CD8-positive, alpha-beta memory T cell (primary cell): ENCODE data around the gene SERINC2. TPM values are rescaled to one million over a fixed set of nuclear protein-coding genes. Genes with fewer than 3 reads are reported as not detected.
A peak's percentile ranks its signal among the peaks of the same experiment; 100 is the strongest.

Source experiments
- CTCF ChIA-PET: fragments of 350-600 bp; sonication (Branson Sonifier 250); formaldehyde crosslinking; loops from one replicate; lab custom pipeline; 2021; ENCODE audit warnings: antibody characterized with exemption; lab: Charles Lee
- POLR2A ChIA-PET: fragments of 350-600 bp; sonication (Branson Sonifier 250); formaldehyde crosslinking; loops from one replicate; lab custom pipeline; 2021; ENCODE audit warnings: antibody characterized with exemption; lab: Charles Lee
- DNase-seq, 5 donors: peaks; one replicate each; pipeline versions ENCODE4 v3.0.0 to v3.0.0-alpha.2; 2020 to 2022; ENCODE audit warnings: mixed read lengths in 1 of 5
- H3K27ac ChIP-seq: one replicate; pipeline ENCODE4 v1.7.0; 2013; ENCODE audit warnings: low read depth, mild to moderate bottlenecking, low read length, moderate library complexity
- H3K27me3 ChIP-seq: 2 replicates; pipeline ENCODE4 v1.7.0; 2013; ENCODE audit warnings: low read length, mild to moderate bottlenecking; ENCODE audit not compliant: insufficient read depth, poor library complexity, severe bottlenecking
- H3K36me3 ChIP-seq: 2 replicates; pipeline ENCODE4 v1.7.0; 2013; ENCODE audit warnings: mild to moderate bottlenecking, low read length, moderate library complexity; ENCODE audit not compliant: insufficient read depth
- H3K4me1 ChIP-seq: 2 replicates; pipeline ENCODE4 v1.7.0; 2013; ENCODE audit warnings: mild to moderate bottlenecking, low read length, moderate library complexity; ENCODE audit not compliant: insufficient read depth
- H3K4me3 ChIP-seq: 2 replicates; pipeline ENCODE4 v1.7.0; 2013; ENCODE audit warnings: mild to moderate bottlenecking, low read length
- H3K9me3 ChIP-seq: 2 replicates; pipeline ENCODE4 v1.7.0; 2013; ENCODE audit warnings: mild to moderate bottlenecking, low read length
- H3K27ac Mint-ChIP-seq, 8 donors: one replicate each; pipeline ENCODE4 v1.8.0; 2020 to 2021; ENCODE audit warnings: mixed read lengths in 8 of 8, mild to moderate bottlenecking in 6 of 8, inconsistent platforms in 3 of 8, moderate library complexity in 3 of 8
- H3K27me3 Mint-ChIP-seq, 2 donors: one replicate each; pipeline ENCODE4 v1.8.0; 2020 to 2021; ENCODE audit warnings: mixed read lengths in 2 of 2, mild to moderate bottlenecking in 1 of 2, moderate library complexity in 1 of 2
- H3K36me3 Mint-ChIP-seq, 3 donors: one replicate each; pipeline ENCODE4 v1.8.0; 2020 to 2021; ENCODE audit warnings: mixed read lengths in 3 of 3, inconsistent platforms in 1 of 3, mild to moderate bottlenecking in 1 of 3
- H3K4me1 Mint-ChIP-seq, 3 donors: one replicate each; pipeline ENCODE4 v1.8.0; 2020 to 2021; ENCODE audit warnings: mixed read lengths in 3 of 3, inconsistent platforms in 1 of 3, mild to moderate bottlenecking in 1 of 3
- H3K4me3 Mint-ChIP-seq, 7 donors: one replicate each; pipeline ENCODE4 v1.8.0; 2020 to 2021; ENCODE audit warnings: mixed read lengths in 7 of 7, mild to moderate bottlenecking in 6 of 7, moderate library complexity in 4 of 7, inconsistent platforms in 2 of 7
- H3K9me3 Mint-ChIP-seq, 5 donors: one replicate each; pipeline ENCODE4 v1.8.0; 2020 to 2022; ENCODE audit warnings: mixed read lengths in 5 of 5, mild to moderate bottlenecking in 3 of 5, moderate library complexity in 2 of 5, inconsistent platforms in 1 of 5
- polyA plus RNA-seq: library from polyadenylated mRNA; unstranded; fragments of 300-500 nt; fragmentation: Illumina TruSeq; gene quantifications from one replicate; pipeline ENCODE4 v1.2.3, GENCODE V29; 2021
- total RNA-seq, 2 experiments: library from RNA; stranded (reverse); gene quantifications; one replicate each; pipeline ENCODE4 v1.2.3, GENCODE V29; 2021

Gene SERINC2
- total and polyA plus RNA-seq, 3 experiments from 2014 or later: 0.11 to 0.31 TPM; not detected in 1

- H3K9me3 ChIP-seq: no peaks in the 10 kb centered on the region
- Mint-ChIP-seq H3K9me3 (no peaks in the 10 kb centered on the region), H3K36me3 (peaks cover 0 to under 1% (median 0%) of the 10 kb centered on the region in 3 donors), H3K4me3 (no peak overlapping the region), H3K27me3 (peaks cover 4 to 5% of the 10 kb centered on the region in 2 donors), H3K27ac (no peak overlapping the region), H3K4me1 (peaks cover 2% of the 10 kb centered on the region in 3 donors)
- ChIA-PET POLR2A (no interaction called here), CTCF (no interaction called here)
- H3K27me3 ChIP-seq: no peaks in the 10 kb centered on the region
- no peak for DNase-seq
- H3K4me1 ChIP-seq: no peaks in the 10 kb centered on the region
- H3K27ac ChIP-seq: no peak overlapping the region
- H3K4me3 ChIP-seq: no peak overlapping the region
- H3K36me3 ChIP-seq: no peaks in the 10 kb centered on the region
Observed at GRCh38 chr1:31399976-31400375, 13.0 kb upstream of the SERINC2 start.

GRCh38 chr1:31400393-31400792 is 12.6 kb upstream of the SERINC2 start:
- Histone ChIP-seq H3K36me3 (no peaks in the 10 kb centered on the region), H3K27me3 (no peaks in the 10 kb centered on the region), H3K4me3 (no peak overlapping the region), H3K4me1 (no peaks in the 10 kb centered on the region), H3K27ac (no peak overlapping the region), H3K9me3 (no peaks in the 10 kb centered on the region)
- H3K9me3 Mint-ChIP-seq: no peaks in the 10 kb centered on the region
- peaks cover 5 to 6% of the 10 kb centered on the region in 2 donors for H3K27me3 Mint-ChIP-seq
- ChIA-PET CTCF (no interaction called here), POLR2A (no interaction called here)
- no peaks in the 10 kb centered on the region for H3K4me1 Mint-ChIP-seq
- H3K36me3 Mint-ChIP-seq: peaks cover 0 to 2% (median 0%) of the 10 kb centered on the region in 3 donors
- H3K27ac Mint-ChIP-seq: no peak overlapping the region
- no peak for DNase-seq
- no peak overlapping the region for H3K4me3 Mint-ChIP-seq

- Histone ChIP-seq H3K9me3 (no peaks in the 10 kb centered on the region), H3K27ac (no peak overlapping the region), H3K4me1 (no peaks in the 10 kb centered on the region), H3K4me3 (no peak overlapping the region), H3K27me3 (no peaks in the 10 kb centered on the region), H3K36me3 (no peaks in the 10 kb centered on the region)
- Mint-ChIP-seq H3K27ac (no peak overlapping the region), H3K36me3 (peaks cover 0 to 2% (median 0%) of the 10 kb centered on the region in 3 donors), H3K4me1 (no peaks in the 10 kb centered on the region), H3K27me3 (peaks cover 5 to 6% of the 10 kb centered on the region in 2 donors), H3K9me3 (no peaks in the 10 kb centered on the region), H3K4me3 (no peak overlapping the region)
- no peak for DNase-seq
- ChIA-PET POLR2A (no interaction called here), CTCF (no interaction called here)
Observed at GRCh38 chr1:31401241-31401640, 11.8 kb upstream of the SERINC2 start.

GRCh38 chr1:31405578-31406245 is 7.3 kb upstream of the SERINC2 start:
- Mint-ChIP-seq H3K9me3 (no peaks in the 10 kb centered on the region), H3K27ac (no peak overlapping the region), H3K4me3 (no peak overlapping the region), H3K36me3 (peaks cover 0 to 2% (median 0%) of the 10 kb centered on the region in 3 donors), H3K27me3 (peaks cover 15 to 33% of the 10 kb centered on the region in 2 donors), H3K4me1 (no peaks in the 10 kb centered on the region)
- no peaks in the 10 kb centered on the region for H3K4me1 ChIP-seq
- CTCF ChIA-PET: interaction anchor here (1.0 kb wide), 1 partner anchor 12 kb away, joined by 5 read pairs; no protein-coding TSS in a partner anchor
- no peaks in the 10 kb centered on the region for H3K36me3 ChIP-seq
- no peaks in the 10 kb centered on the region for H3K9me3 ChIP-seq
- H3K27ac ChIP-seq: no peak overlapping the region
- H3K4me3 ChIP-seq: no peak overlapping the region
- POLR2A ChIA-PET: no interaction called here
- H3K27me3 ChIP-seq: no peaks in the 10 kb centered on the region
- DNase-seq: no peak

GRCh38 chr1:31407029-31407626 is 5.9 kb upstream of the SERINC2 start:
- CTCF ChIA-PET: no interaction called here
- Histone ChIP-seq H3K27me3 (peaks cover 11% of the 10 kb centered on the region), H3K36me3 (no peaks in the 10 kb centered on the region), H3K9me3 (no peaks in the 10 kb centered on the region), H3K4me3 (no peak overlapping the region), H3K27ac (no peak overlapping the region), H3K4me1 (no peaks in the 10 kb centered on the region)
- DNase-seq: no peak
- H3K4me1 Mint-ChIP-seq: peaks cover 0 to 1% (median under 1%) of the 10 kb centered on the region in 3 donors
- H3K27me3 Mint-ChIP-seq: peaks cover 28 to 44% of the 10 kb centered on the region in 2 donors
- no peaks in the 10 kb centered on the region for H3K9me3 Mint-ChIP-seq
- H3K27ac Mint-ChIP-seq: no peak overlapping the region
- H3K4me3 Mint-ChIP-seq: no peak overlapping the region
- H3K36me3 Mint-ChIP-seq: peaks cover 0 to 2% (median 0%) of the 10 kb centered on the region in 3 donors
- POLR2A ChIA-PET: no interaction called here

GRCh38 chr1:31408788-31409318 is 4.2 kb upstream of the SERINC2 start:
- no peak overlapping the region for H3K4me3 Mint-ChIP-seq
- H3K27me3 Mint-ChIP-seq: peaks cover 32 to 51% of the 10 kb centered on the region in 2 donors
- no peaks in the 10 kb centered on the region for H3K9me3 Mint-ChIP-seq
- Histone ChIP-seq H3K27ac (no peak overlapping the region), H3K4me1 (peaks cover 3% of the 10 kb centered on the region), H3K36me3 (no peaks in the 10 kb centered on the region), H3K27me3 (peaks cover 18% of the 10 kb centered on the region), H3K4me3 (no peak overlapping the region), H3K9me3 (no peaks in the 10 kb centered on the region)
- peaks cover 0 to 2% (median 0%) of the 10 kb centered on the region in 3 donors for H3K36me3 Mint-ChIP-seq
- no peak overlapping the region for H3K27ac Mint-ChIP-seq
- ChIA-PET CTCF (interaction anchor here (0.8 to 1.0 kb wide), 2 partner anchors 14 kb away, joined by 3 read pairs; no protein-coding TSS in a partner anchor), POLR2A (no interaction called here)
- no peak for DNase-seq
- peaks cover 5 to 11% (median 11%) of the 10 kb centered on the region in 3 donors for H3K4me1 Mint-ChIP-seq

- Mint-ChIP-seq H3K4me3 (peak overlapping the region in 3 of 7 donors; percentile 23 to 50 (median 25)), H3K36me3 (no peaks in the 10 kb centered on the region), H3K9me3 (no peaks in the 10 kb centered on the region), H3K4me1 (peaks cover 6 to 13% (median 12%) of the 10 kb centered on the region in 3 donors), H3K27me3 (peaks cover 39 to 59% of the 10 kb centered on the region in 2 donors), H3K27ac (no peak overlapping the region)
- no peaks in the 10 kb centered on the region for H3K9me3 ChIP-seq
- no peak for DNase-seq
- no peaks in the 10 kb centered on the region for H3K36me3 ChIP-seq
- POLR2A ChIA-PET: no interaction called here
- H3K4me3 ChIP-seq: no peak overlapping the region
- H3K27me3 ChIP-seq: peaks cover 29% of the 10 kb centered on the region
- peaks cover 5% of the 10 kb centered on the region for H3K4me1 ChIP-seq
- CTCF ChIA-PET: interaction anchor here (1.0 to 1.9 kb wide), 2 partner anchors 13 to 16 kb away, joined by 3 to 6 read pairs; no protein-coding TSS in a partner anchor
- no peak overlapping the region for H3K27ac ChIP-seq
Observed at GRCh38 chr1:31409946-31410858, 2.8 kb upstream of the SERINC2 start.
